IMR-90 (cell line): Measurements from ENCODE around the gene GPT2. TPM values are rescaled to one million over a fixed set of nuclear protein-coding genes. Genes with fewer than 3 reads are reported as not detected.

Source experiments
- ATAC-seq: fragments of 200-7000 bp; cut with Tn5 transposase; 2 replicates; pipeline ENCODE4 v1.9.1; 2020; ENCODE audit warnings: low read depth, mild to moderate bottlenecking, moderate library complexity
- BruUV-seq: library from RNA; stranded (reverse); fragments of 400-500 nt; replicated peaks from 2 replicates; lab custom pipeline; 2021; lab: Mats Ljungman, UMichigan
- CTCF ChIA-PET: fragments of 300-600 bp; formaldehyde crosslinking; extraction: SDS; loops from one replicate; lab custom pipeline; 2021; ENCODE audit warnings: antibody characterized with exemption; lab: Yijun Ruan, JAX
- POLR2A ChIA-PET: fragments of 300-600 bp; sonication (Branson Sonifier 250); formaldehyde crosslinking; loops from one replicate; lab custom pipeline; 2022; ENCODE audit warnings: antibody characterized with exemption; ENCODE audit not compliant: unreplicated experiment; lab: Charles Lee
- DNase-seq: peaks from one replicate; pipeline ENCODE4 v3.0.0; 2013
- H2AFZ ChIP-seq: replicated peaks from 2 replicates; pipeline ENCODE3; 2013; ENCODE audit warnings: low read length, mild to moderate bottlenecking; ENCODE audit not compliant: poor library complexity
- H2AK5ac ChIP-seq: 2 replicates; pipeline ENCODE4 v1.6.1; 2013; ENCODE audit warnings: low read depth, low read length, inconsistent platforms
- H2AK9ac ChIP-seq: replicated peaks from 2 replicates; pipeline ENCODE3; 2013; ENCODE audit warnings: mild to moderate bottlenecking, low read depth, low read length, moderate library complexity; ENCODE audit not compliant: poor library complexity
- H2BK120ac ChIP-seq: 2 replicates; pipeline ENCODE4 v1.6.1; 2013; ENCODE audit warnings: low read depth, low read length, inconsistent platforms
- H2BK15ac ChIP-seq: 3 replicates; pipeline ENCODE4 v1.6.1; 2013; ENCODE audit warnings: low read depth, low read length, inconsistent platforms
- H2BK20ac ChIP-seq: 2 replicates; pipeline ENCODE4 v1.6.1; 2013; ENCODE audit warnings: low read depth, mild to moderate bottlenecking, inconsistent platforms, low read length, moderate library complexity
- H2BK5ac ChIP-seq: 2 replicates; pipeline ENCODE4 v1.6.1; 2013; ENCODE audit warnings: mild to moderate bottlenecking, low read depth, low read length, inconsistent platforms; ENCODE audit not compliant: poor library complexity, severe bottlenecking
- H3K14ac ChIP-seq: replicated peaks from 2 replicates; pipeline ENCODE4 v1.6.1; 2013; ENCODE audit warnings: low read depth, low read length, inconsistent platforms
- H3K18ac ChIP-seq: 2 replicates; pipeline ENCODE4 v1.6.1; 2013; ENCODE audit warnings: low read depth, low read length, control low read depth
- H3K23ac ChIP-seq: 2 replicates; pipeline ENCODE4 v1.6.1; 2013; ENCODE audit warnings: low read depth, low read length, inconsistent platforms
- H3K27ac ChIP-seq: 2 replicates; pipeline ENCODE4 v1.5.1; 2013; ENCODE audit warnings: mild to moderate bottlenecking, control low read depth, low read length; ENCODE audit not compliant: insufficient read depth
- H3K27me3 ChIP-seq: 2 replicates; pipeline ENCODE4 v1.6.1; 2013; ENCODE audit warnings: low read length; ENCODE audit not compliant: control insufficient read depth, insufficient read depth
- H3K36me3 ChIP-seq: 2 replicates; pipeline ENCODE4 v1.6.1; 2013; ENCODE audit warnings: low read length, mixed read lengths; ENCODE audit not compliant: control insufficient read depth, insufficient read depth
- H3K4ac ChIP-seq: 2 replicates; pipeline ENCODE4 v1.6.1; 2013; ENCODE audit warnings: low read depth, low read length, inconsistent platforms
- H3K4me1 ChIP-seq: 2 replicates; pipeline ENCODE4 v1.6.1; 2013; ENCODE audit warnings: low read length, mixed read lengths; ENCODE audit not compliant: control insufficient read depth, insufficient read depth
- H3K4me2 ChIP-seq: 2 replicates; pipeline ENCODE4 v1.6.1; 2013; ENCODE audit warnings: low read depth, mild to moderate bottlenecking, control low read depth, low read length, moderate library complexity
- H3K4me3 ChIP-seq: 2 replicates; pipeline ENCODE4 v1.5.1; 2013; ENCODE audit warnings: low read depth, mild to moderate bottlenecking, control low read depth, low read length, moderate library complexity; ENCODE audit not compliant: insufficient read depth
- H3K56ac ChIP-seq: 2 replicates; pipeline ENCODE4 v1.6.1; 2013; ENCODE audit warnings: low read length, inconsistent platforms; ENCODE audit not compliant: insufficient read depth; ENCODE audit errors: extremely low read depth
- H3K79me1 ChIP-seq, 2 experiments: 2 replicates each; pipeline ENCODE4 v1.6.1; 2013; ENCODE audit warnings: low read length in 2 of 2, inconsistent platforms in 1 of 2, low read depth in 1 of 2
- H3K9ac ChIP-seq: 2 replicates; pipeline ENCODE4 v1.6.1; 2013; ENCODE audit warnings: low read depth, low read length, control low read depth
- H3K9me1 ChIP-seq: 2 replicates; pipeline ENCODE4 v1.6.1; 2013; ENCODE audit warnings: low read length, inconsistent platforms; ENCODE audit not compliant: insufficient read depth
- H3K9me3 ChIP-seq: 2 replicates; pipeline ENCODE4 v1.6.1; 2013; ENCODE audit warnings: low read length; ENCODE audit not compliant: control insufficient read depth, insufficient read depth
- H4K20me1 ChIP-seq: 2 replicates; pipeline ENCODE4 v1.6.1; 2013; ENCODE audit warnings: low read length, inconsistent platforms; ENCODE audit not compliant: insufficient read depth
- H4K5ac ChIP-seq: 2 replicates; pipeline ENCODE4 v1.6.1; 2013; ENCODE audit warnings: mild to moderate bottlenecking, low read depth, low read length, control low read depth
- H4K8ac ChIP-seq, 2 experiments: 2 replicates each; pipeline ENCODE4 v1.6.1; 2013; ENCODE audit warnings: low read depth in 2 of 2, low read length in 2 of 2, control low read depth in 1 of 2, inconsistent platforms in 1 of 2
- H4K91ac ChIP-seq: 2 replicates; pipeline ENCODE4 v1.6.1; 2013; ENCODE audit warnings: low read depth, low read length, inconsistent platforms; ENCODE audit not compliant: insufficient read depth
- BHLHE40 ChIP-seq: fragments of 150-350 bp; IDR thresholded peaks from 2 replicates; pipeline ENCODE4 v1.6.1; 2016; ENCODE audit warnings: mild to moderate bottlenecking, low read depth, low read length
- CEBPB ChIP-seq: IDR thresholded peaks from 2 replicates; pipeline ENCODE4 v1.6.1; 2012; ENCODE audit warnings: low read depth, low read length, improper control_type of control experiment
- CHD1 ChIP-seq: IDR thresholded peaks from 2 replicates; pipeline ENCODE4 v1.6.1; 2012; ENCODE audit warnings: low read depth, low read length, improper control_type of control experiment
- ELK1 ChIP-seq: fragments of 150-350 bp; IDR thresholded peaks from 2 replicates; pipeline ENCODE4 v1.6.1; 2016; ENCODE audit warnings: low read depth, mild to moderate bottlenecking, low read length, moderate library complexity, borderline replicate concordance
- FOS ChIP-seq: fragments of 150-350 bp; IDR thresholded peaks from 2 replicates; pipeline ENCODE4 v1.6.1; 2016; ENCODE audit warnings: low read depth, low read length
- MAFK ChIP-seq: IDR thresholded peaks from 2 replicates; pipeline ENCODE4 v1.6.1; 2012; ENCODE audit warnings: low read depth, low read length, improper control_type of control experiment
- MAZ ChIP-seq: IDR thresholded peaks from 2 replicates; pipeline ENCODE4 v1.6.1; 2012; ENCODE audit warnings: low read depth, mild to moderate bottlenecking, low read length, improper control_type of control experiment, moderate library complexity, borderline replicate concordance
- MXI1 ChIP-seq: IDR thresholded peaks from 2 replicates; pipeline ENCODE4 v1.6.1; 2012; ENCODE audit warnings: low read depth, mild to moderate bottlenecking, low read length, moderate library complexity, borderline replicate concordance
- POLR2A ChIP-seq: IDR thresholded peaks from 2 replicates; pipeline ENCODE4 v1.6.1; 2012; ENCODE audit warnings: mild to moderate bottlenecking, low read depth, low read length
- RAD21 ChIP-seq: IDR thresholded peaks from 2 replicates; pipeline ENCODE4 v1.6.1; 2012; ENCODE audit warnings: low read length, improper control_type of control experiment
- RCOR1 ChIP-seq: IDR thresholded peaks from 2 replicates; pipeline ENCODE4 v1.6.1; 2012; ENCODE audit warnings: mild to moderate bottlenecking, low read length, improper control_type of control experiment; ENCODE audit not compliant: insufficient replicate concordance
- RFX5 ChIP-seq: IDR thresholded peaks from 2 replicates; pipeline ENCODE4 v1.8.0; 2012; ENCODE audit warnings: low read depth, mild to moderate bottlenecking, low read length, moderate library complexity
- SMC3 ChIP-seq: fragments of 150-350 bp; IDR thresholded peaks from 2 replicates; pipeline ENCODE4 v1.6.1; 2016; ENCODE audit warnings: low read depth, mild to moderate bottlenecking, antibody characterized with exemption, low read length, moderate library complexity
- USF2 ChIP-seq: fragments of 150-350 bp; IDR thresholded peaks from 2 replicates; pipeline ENCODE4 v1.6.1; 2017; ENCODE audit warnings: mild to moderate bottlenecking, antibody characterized with exemption, low read length, low read depth
- WGBS, 2 experiments: methylation state at CpG; one replicate each; pipeline versions ENCODE4 v1.1.5 to v1.1.7; 2013; ENCODE audit warnings: missing lambda C conversion rate in 2 of 2; ENCODE audit not compliant: insufficient read length in 1 of 2; ENCODE audit errors: extremely low coverage in 2 of 2; 5-methylcytosine and 5-hydroxymethylcytosine counted together
- dilution Hi-C: fragments of 300-500 bp; cut with HindIII; formaldehyde crosslinking; loops from one replicate; pipeline ENCODE4 v1.14.3; 2018; ENCODE audit warnings: low sequenced_read_pairs; ENCODE audit not compliant: unreplicated experiment
- in situ Hi-C: fragments of 300-500 bp; cut with MboI; formaldehyde crosslinking; loops from 3 replicates; pipeline ENCODE4 v1.14.3; 2019; ENCODE audit warnings: low sequenced_read_pairs, inconsistent platforms, mixed read lengths
- intact Hi-C: fragments of 100-400 bp; cut with micrococcal nuclease; formaldehyde crosslinking; loops from 2 replicates; pipeline ENCODE4 v1.10.0; 2022
- polyA plus RNA-seq, 3 experiments: library from polyadenylated mRNA; depleted of rRNA; stranded (reverse); fragments of >200 nt; gene quantifications; 2 replicates each; pipeline ENCODE4 v1.2.3, GENCODE V29; 2012; ENCODE audit warnings: low replicate concordance in 1 of 3
- total RNA-seq: library from RNA; depleted of rRNA; stranded (reverse); fragments of >200 nt; gene quantifications from 2 replicates; pipeline ENCODE4 v1.2.3, GENCODE V29; 2012

The GPT2 gene
- total and polyA plus RNA-seq, 2 of the 4 experiments (the other 2 are of a cell fraction) = 26.4 to 31.5 TPM

GRCh38 chr16:46850619-46851555, 33.3 kb upstream of the GPT2 start (continued):
- TF ChIP-seq CHD1 (no peak), FOS (no peak)

- intact Hi-C loops (loop anchor here (5.0 to 10.0 kb wide), 2 partner anchors 35 to 293 kb away; partner anchors contain the start of gene NETO2), in situ Hi-C loops (no loop called here)
- no peak for TF ChIP-seq FOS
- TF ChIP-seq MAZ = no peak
- TF ChIP-seq RFX5 = no peak
- TF ChIP-seq BHLHE40 = no peak
- TF ChIP-seq CEBPB = no peak
- no peak for TF ChIP-seq POLR2A
- no peak for TF ChIP-seq RAD21
- TF ChIP-seq CHD1 = no peak
- TF ChIP-seq SMC3 = no peak
- TF ChIP-seq MAFK = no peak
- no peak for TF ChIP-seq ELK1
- TF ChIP-seq RCOR1 = no peak
- no peak for TF ChIP-seq MXI1
- TF ChIP-seq USF2 = no peak
These were observed 32.0 kb upstream of the GPT2 start for GRCh38 chr16:46852130-46852529.

More at GRCh38 chr16:46852130-46852529, 32.0 kb upstream of the GPT2 start:
- H3K18ac ChIP-seq = no peak overlapping the region
- H2BK120ac ChIP-seq = no peak overlapping the region
- no peak overlapping the region for H3K9ac ChIP-seq
- H3K9me3 ChIP-seq = no peaks in the 10 kb centered on the region
- H4K5ac ChIP-seq = no peak overlapping the region
- H3K14ac ChIP-seq = no peak overlapping the region
- no peak overlapping the region for H4K91ac ChIP-seq
- H3K27ac ChIP-seq = no peak overlapping the region
- H3K9me1 ChIP-seq = no peaks in the 10 kb centered on the region
- no peak overlapping the region for H2AK9ac ChIP-seq
- ChIA-PET POLR2A (no interaction called here), CTCF (interaction anchor here (0.6 to 1.2 kb wide), 4 partner anchors 58 to 192 kb away, joined by 3 to 4 read pairs (median 4); no protein-coding TSS in a partner anchor)
- H2AFZ ChIP-seq = no peak overlapping the region
- no peaks in the 10 kb centered on the region for H4K20me1 ChIP-seq
- H3K4ac ChIP-seq = no peak overlapping the region
- no TSS peak for BruUV-seq
- H2BK20ac ChIP-seq = no peak overlapping the region
- H3K56ac ChIP-seq = no peak overlapping the region
- H3K4me1 ChIP-seq = no peaks in the 10 kb centered on the region
- no peak for ATAC-seq
- H2BK15ac ChIP-seq = no peak overlapping the region
- H2BK5ac ChIP-seq = no peak overlapping the region
- DNase-seq = no peak
- no peak overlapping the region for H3K4me2 ChIP-seq
- no peaks in the 10 kb centered on the region for H3K79me1 ChIP-seq
- WGBS, 2 experiments = 0% methylated on average over 1 of the region's 3 CpGs; no CpG with 5 or more reads in 1 of the 2 experiments
- H3K36me3 ChIP-seq = no peaks in the 10 kb centered on the region
- no peak overlapping the region for H4K8ac ChIP-seq
- peaks cover 2% of the 10 kb centered on the region; the same call in 1 of the 2 replicates for H3K27me3 ChIP-seq
- H2AK5ac ChIP-seq = no peak overlapping the region
- dilution Hi-C loops = no loop called here
- H3K23ac ChIP-seq = no peak overlapping the region
- no peak overlapping the region for H3K4me3 ChIP-seq
